ENCODE data around the gene FAR2. TPM values are rescaled to one million over a fixed set of nuclear protein-coding genes. Genes with fewer than 3 reads are reported as not detected.

Gene FAR2
- total RNA-seq, 6 experiments from 2014 or later: 0.17 to 14.0 (median 8.5) TPM

DNA sequence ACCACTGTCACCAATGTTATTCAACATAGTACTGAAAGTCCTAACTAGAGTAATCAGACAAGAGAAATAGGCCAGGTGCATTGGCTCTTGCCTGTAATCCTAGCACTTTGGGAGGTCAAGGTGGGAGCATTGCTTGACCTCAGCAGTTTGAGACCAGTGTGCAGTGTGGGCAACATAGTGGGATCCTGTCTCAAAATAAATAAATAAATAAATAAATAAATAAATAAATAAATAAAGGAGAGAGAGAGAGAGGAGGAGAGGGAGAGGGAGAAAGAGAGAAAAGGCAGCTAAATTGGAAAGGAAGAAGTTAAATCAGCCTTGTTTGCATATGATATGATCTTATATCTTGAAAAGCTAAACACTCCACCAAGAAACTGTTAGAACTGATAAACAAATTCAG lies 115.3 kb downstream of the FAR2 start:
- no peak overlapping the region for H3K4me3 Mint-ChIP-seq
- peaks cover 5% of the 10 kb centered on the region; the same call in 1 of the 2 replicates for H3K36me3 Mint-ChIP-seq (ENCODE audit: low read depth)
- H3K4me1 Mint-ChIP-seq (ENCODE audit: low read depth): no peaks in the 10 kb centered on the region
- H3K9me3 Mint-ChIP-seq: peaks cover 23% of the 10 kb centered on the region
- TF ChIP-seq CTCF (IDR thresholded peaks at IDR 0.05): no peak
- DNase-seq: no peak
- peaks cover 2% of the 10 kb centered on the region; the same call in 1 of the 2 replicates for H3K27me3 Mint-ChIP-seq (ENCODE audit: insufficient read depth)
- H3K27ac Mint-ChIP-seq: no peak overlapping the region

- no peaks in the 10 kb centered on the region for H3K27me3 Mint-ChIP-seq (ENCODE audit: insufficient read depth)
- H3K27ac Mint-ChIP-seq: no peak overlapping the region
- H3K4me1 Mint-ChIP-seq (ENCODE audit: low read depth): no peaks in the 10 kb centered on the region
- H3K36me3 Mint-ChIP-seq (ENCODE audit: low read depth): no peaks in the 10 kb centered on the region; the same call in 1 of the 2 replicates
- no peak for TF ChIP-seq CTCF (IDR thresholded peaks at IDR 0.05)
- DNase-seq: no peak
- H3K4me3 Mint-ChIP-seq: no peak overlapping the region
- H3K9me3 Mint-ChIP-seq: peaks cover 7% of the 10 kb centered on the region; the same call in 1 of the 2 replicates
Measured at GRCh38 chr12:29269706-29270408, 120.8 kb downstream of the FAR2 start.

GRCh38 chr12:29270446-29270845 lies 121.4 kb downstream of the FAR2 start:
- no peaks in the 10 kb centered on the region; the same call in 1 of the 2 replicates for H3K27me3 Mint-ChIP-seq (ENCODE audit: insufficient read depth)
- no peak for DNase-seq
- no peaks in the 10 kb centered on the region for H3K4me1 Mint-ChIP-seq (ENCODE audit: low read depth)
- H3K9me3 Mint-ChIP-seq: peaks cover 10% of the 10 kb centered on the region; the same call in 1 of the 2 replicates
- H3K4me3 Mint-ChIP-seq: no peak overlapping the region
- no peaks in the 10 kb centered on the region; the same call in 1 of the 2 replicates for H3K36me3 Mint-ChIP-seq (ENCODE audit: low read depth)
- no peak for TF ChIP-seq CTCF (IDR thresholded peaks at IDR 0.05)
- no peak overlapping the region for H3K27ac Mint-ChIP-seq

GRCh38 chr12:29273178-29273843 lies 124.2 kb downstream of the FAR2 start:
- DNase-seq: no peak
- peaks cover 10% of the 10 kb centered on the region; the same call in 1 of the 2 replicates for H3K9me3 Mint-ChIP-seq
- H3K4me3 Mint-ChIP-seq: no peak overlapping the region
- no peaks in the 10 kb centered on the region; the same call in 1 of the 2 replicates for H3K36me3 Mint-ChIP-seq (ENCODE audit: low read depth)
- no peaks in the 10 kb centered on the region; the same call in none of the 2 replicates for H3K27me3 Mint-ChIP-seq (ENCODE audit: insufficient read depth)
- H3K27ac Mint-ChIP-seq: no peak overlapping the region
- no peak for TF ChIP-seq CTCF (IDR thresholded peaks at IDR 0.05)
- peaks cover 6% of the 10 kb centered on the region; the same call in 1 of the 2 replicates for H3K4me1 Mint-ChIP-seq (ENCODE audit: low read depth)

- no peak for TF ChIP-seq CTCF (IDR thresholded peaks at IDR 0.05)
- Mint-ChIP-seq H3K27me3 (ENCODE audit: insufficient read depth) (no peaks in the 10 kb centered on the region; the same call in none of the 2 replicates), H3K4me3 (no peak overlapping the region), H3K27ac (no peak overlapping the region), H3K4me1 (ENCODE audit: low read depth) (peaks cover 12% of the 10 kb centered on the region; the same call in 1 of the 2 replicates), H3K36me3 (ENCODE audit: low read depth) (no peaks in the 10 kb centered on the region; the same call in 1 of the 2 replicates), H3K9me3 (peaks cover 10% of the 10 kb centered on the region; the same call in 1 of the 2 replicates)
- no peak for DNase-seq
Measured at GRCh38 chr12:29275834-29276233, 126.8 kb downstream of the FAR2 start.

Data from HFFc6 (cell line).